ENCODE data around the gene PTPN12.
"Not testable (repeated sequence)": the region's sequence is repeated elsewhere in the genome, so short reads cannot be mapped to it uniquely, and the experiment has no call there.

Gene PTPN12

GRCh38 chr7:77537136-77537777, at the start of gene PTPN12:
PTPN12 (plus strand) TSS chr7:77537295; CDS start chr7:77537547, 252 bp downstream.
- DNase-seq (ENCODE audit: low read depth), result no peak

- no peak for DNase-seq (ENCODE audit: low read depth)
Observed at GRCh38 chr7:77488986-77489385, 48.1 kb upstream of the PTPN12 start.

- DNase-seq (ENCODE audit: low read depth), result no peak
Observed at GRCh38 chr7:77497079-77497478, 40.0 kb upstream of the PTPN12 start.

- no peak for DNase-seq (ENCODE audit: low read depth)
Observed at GRCh38 chr7:77498659-77499379, 38.3 kb upstream of the PTPN12 start.

GRCh38 chr7:77501192-77501515, 35.9 kb upstream of the PTPN12 start:
- no peak for DNase-seq (ENCODE audit: low read depth)

DNA sequence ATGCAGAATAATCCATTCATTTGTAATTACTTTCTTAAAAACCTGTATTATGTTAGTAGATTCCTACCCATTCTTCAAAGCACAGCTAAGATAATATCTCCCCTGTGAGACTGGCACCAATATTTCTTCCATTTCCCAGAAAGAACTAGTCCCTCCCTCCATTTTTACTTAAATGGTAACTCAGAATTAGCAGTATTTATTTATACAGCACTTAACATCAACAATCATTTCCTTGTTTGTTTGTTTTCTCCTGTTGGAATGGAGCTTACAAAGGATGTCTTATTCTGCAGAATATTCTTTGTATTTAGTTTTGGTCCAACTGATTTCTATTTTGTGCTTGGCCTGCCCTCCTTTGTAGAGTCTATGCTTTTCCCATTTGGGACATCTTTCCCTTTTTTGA, 32.1 kb upstream of the PTPN12 start:
- no peak for DNase-seq (ENCODE audit: low read depth)

DNA sequence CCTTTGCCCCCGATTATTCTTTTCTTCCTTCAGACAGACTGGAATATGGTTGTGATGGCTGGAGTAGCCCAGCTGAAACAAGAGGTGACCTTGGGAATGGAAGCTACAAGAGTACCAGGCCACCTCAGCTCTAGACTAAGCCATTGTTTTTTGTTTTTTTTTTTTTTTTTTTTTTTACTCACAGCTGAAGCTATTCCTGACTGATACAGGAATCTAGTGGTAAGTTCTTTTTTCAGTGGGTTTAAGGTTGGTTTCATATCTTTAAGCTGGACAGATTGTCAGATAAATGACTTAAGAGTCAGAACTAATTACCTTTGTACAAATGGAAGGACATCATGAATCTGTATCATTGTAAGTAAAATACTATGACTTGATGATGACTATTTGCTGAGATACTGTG, 30.2 kb upstream of the PTPN12 start:
- DNase-seq (ENCODE audit: low read depth), result no peak

- not testable (repeated sequence) for DNase-seq (ENCODE audit: low read depth)
Observed at GRCh38 chr7:77513002-77513670, 24.0 kb upstream of the PTPN12 start.

GRCh38 chr7:77516085-77516484, 21.0 kb upstream of the PTPN12 start:
- DNase-seq (ENCODE audit: low read depth), result no peak

DNA sequence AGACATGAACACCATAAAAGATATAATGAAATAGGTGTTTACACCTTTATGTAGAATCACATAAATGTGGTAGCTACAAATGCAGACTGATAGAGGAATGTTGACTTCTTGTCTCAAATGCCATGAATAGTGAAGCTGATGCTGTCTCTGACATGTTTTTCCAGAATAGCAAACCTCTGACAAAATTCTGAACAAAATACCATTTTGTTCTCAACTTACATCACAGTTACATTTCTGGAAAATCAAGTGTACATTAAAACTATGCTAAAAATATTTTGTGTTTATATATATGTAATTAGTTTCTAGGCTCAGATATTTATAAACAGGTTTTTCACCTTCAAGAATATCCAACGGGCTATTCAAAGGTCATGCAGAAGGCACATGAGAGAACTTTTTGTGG, 16.8 kb upstream of the PTPN12 start:
- DNase-seq (ENCODE audit: low read depth), result no peak

GRCh38 chr7:77521537-77521936, 15.6 kb upstream of the PTPN12 start:
- DNase-seq (ENCODE audit: low read depth), result not testable (repeated sequence)

DNA sequence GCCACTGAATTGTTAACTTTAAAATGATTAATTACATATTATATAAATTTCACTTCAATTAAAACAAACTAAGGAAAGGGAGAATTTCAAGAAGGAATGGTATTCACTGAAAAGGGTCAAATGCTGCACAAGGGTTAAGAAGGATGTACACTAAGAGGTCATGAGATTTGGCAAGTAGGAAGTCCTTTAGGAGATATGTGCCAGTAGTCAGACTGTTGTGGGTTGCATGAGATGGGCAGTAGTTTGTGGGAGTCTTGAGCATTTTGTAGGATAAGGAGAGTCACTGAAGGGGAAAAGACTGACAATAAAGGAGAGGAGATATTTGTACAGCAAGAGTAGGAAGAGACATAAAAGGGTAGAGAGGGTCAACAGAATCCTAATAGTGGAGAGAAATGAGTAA, 12.4 kb upstream of the PTPN12 start:
- no peak for DNase-seq (ENCODE audit: low read depth)

- no peak for DNase-seq (ENCODE audit: low read depth)
Observed at GRCh38 chr7:77525231-77525630, 11.9 kb upstream of the PTPN12 start.

DNA sequence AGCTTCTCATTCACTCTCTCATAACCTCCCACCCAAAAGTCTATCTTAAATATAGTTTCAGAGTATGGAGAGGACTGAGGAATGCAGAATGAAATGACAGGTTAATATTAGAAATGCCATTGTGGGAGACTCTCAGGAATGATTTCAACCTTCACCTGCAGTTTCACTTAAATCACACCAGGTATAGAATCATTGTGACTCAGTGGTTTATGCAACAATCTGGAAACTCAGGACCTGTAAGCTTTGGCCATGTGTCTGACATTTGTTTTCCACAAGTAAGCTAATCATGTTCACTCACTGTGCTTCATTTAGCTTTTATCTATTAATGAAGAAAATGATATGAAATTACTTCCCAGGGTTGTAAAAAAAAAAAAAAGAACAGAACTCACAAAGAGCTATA, 8.7 kb upstream of the PTPN12 start:
- no peak for DNase-seq (ENCODE audit: low read depth)

DNA sequence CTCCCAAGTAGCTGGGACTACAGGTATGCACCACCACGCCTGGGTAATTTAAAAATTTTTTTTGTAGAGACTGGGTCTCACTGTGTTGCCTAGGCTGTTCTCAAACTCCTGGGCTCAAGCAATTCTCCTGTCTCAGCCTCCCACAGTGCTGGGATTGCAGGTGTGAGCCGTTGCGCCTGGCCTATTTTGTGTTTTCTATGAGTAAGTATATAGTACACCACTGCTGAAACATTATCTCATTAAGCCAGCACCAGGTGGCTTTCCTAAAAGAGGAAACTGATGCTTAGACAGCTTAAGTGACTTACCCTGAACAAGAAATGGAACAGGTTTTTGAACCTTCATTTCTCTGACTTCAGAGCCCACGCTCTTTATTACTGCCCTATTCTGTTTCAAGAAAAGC, 7.8 kb upstream of the PTPN12 start:
- no peak for DNase-seq (ENCODE audit: low read depth)

DNA sequence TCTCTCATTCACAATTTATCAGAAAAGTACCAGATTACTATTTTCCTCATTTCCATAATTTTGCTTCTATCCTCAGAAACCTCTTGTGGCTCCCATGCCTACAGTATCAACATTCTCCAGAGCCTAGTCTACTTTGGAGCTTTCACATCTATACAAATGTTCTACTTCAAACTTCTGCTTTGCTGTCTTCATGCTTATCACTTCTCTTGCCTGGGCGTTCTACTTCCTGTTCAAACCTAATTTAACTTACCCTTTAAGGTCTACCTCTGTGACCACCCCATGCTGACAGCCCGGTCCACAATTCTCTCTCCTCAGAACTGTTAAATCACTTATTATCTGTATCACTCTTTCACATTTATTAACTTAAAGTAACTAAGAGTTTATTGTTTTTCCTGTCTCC, 6.1 kb upstream of the PTPN12 start:
- no peak for DNase-seq (ENCODE audit: low read depth)

DNA sequence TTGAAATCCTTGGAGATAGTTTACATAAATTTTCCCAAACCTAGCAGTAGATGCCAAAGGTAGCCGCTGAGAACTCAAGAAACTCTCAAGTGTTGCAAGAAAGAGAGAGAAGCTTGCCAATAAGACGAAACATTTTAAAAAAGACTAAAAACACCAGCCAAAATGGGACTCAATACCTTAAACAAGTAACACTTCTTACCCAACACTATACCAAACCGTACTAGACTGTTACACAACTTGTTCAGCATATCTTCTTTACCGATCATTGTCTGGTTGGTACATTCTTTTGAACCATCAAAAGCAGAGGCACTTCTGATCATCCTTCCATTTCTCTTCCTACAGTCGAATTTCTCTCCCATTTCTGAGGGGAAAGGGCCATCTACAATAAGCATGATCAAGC, 4.8 kb upstream of the PTPN12 start:
- no peak for DNase-seq (ENCODE audit: low read depth)

GRCh38 chr7:77532732-77533131, 4.4 kb upstream of the PTPN12 start:
- DNase-seq (ENCODE audit: low read depth), result not testable (repeated sequence)

DNA sequence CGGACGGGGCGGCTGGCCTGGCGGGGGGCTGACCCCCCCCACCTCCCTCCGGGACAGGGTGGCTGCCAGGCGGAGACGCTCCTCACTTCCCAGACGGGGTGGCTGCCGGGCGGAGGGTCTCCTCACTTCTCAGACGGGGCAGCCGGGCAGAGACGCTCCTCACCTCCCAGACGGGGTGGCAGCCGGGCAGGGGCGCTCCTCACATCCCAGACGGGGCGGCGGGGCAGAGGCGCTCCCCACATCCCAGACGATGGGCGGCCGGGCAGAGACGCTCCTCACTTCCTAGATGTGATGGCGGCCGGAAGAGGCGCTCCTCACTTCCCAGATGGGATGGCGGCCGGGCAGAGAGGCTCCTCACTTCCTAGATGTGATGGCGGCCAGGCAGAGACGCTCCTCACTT, 3.0 kb upstream of the PTPN12 start:
- DNase-seq (ENCODE audit: low read depth), result not testable (repeated sequence)

GRCh38 chr7:77536017-77536412, 1.1 kb upstream of the PTPN12 start:
- DNase-seq (ENCODE audit: low read depth), result no peak

DNA sequence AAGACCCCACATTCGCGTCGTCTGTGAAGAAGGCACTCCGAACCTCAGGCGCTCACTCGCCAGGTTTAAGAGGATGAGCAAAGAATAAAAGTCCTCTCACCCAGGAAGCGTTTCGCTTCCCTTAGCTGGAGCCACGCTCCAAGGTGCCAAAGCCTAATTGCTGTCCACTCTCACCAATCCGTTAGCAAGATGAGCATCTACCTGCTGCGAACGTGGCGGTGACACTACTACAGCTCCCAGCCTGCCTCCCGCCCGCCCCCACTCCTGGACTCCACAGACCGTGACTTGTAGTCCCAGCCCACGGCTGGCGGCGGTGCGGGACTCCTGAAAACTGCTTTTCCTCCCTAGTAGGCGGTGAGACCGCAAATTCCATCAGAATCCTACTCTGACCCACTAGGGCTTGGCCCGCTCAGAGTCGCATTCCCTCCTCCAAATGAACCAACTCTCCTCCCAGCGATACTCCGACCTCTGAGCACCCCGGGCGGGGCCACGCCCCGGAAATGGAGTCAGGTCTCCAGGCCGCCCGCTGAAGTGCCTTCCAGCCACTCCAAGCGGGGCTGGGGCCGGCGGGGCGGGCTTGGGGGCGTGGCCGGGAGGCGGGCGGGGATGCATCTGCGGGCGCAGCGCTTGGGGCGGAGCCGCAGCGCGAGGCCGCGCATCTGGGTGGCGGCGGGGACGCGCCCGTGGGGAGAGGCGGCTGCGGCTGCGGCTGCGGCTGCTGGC, 521 bp upstream of the PTPN12 start:
- DNase-seq (ENCODE audit: low read depth), result peak; percentile 85

- DNase-seq (ENCODE audit: low read depth), result no peak
Observed at GRCh38 chr7:77537778-77538280, 734 bp downstream of the PTPN12 start.

All from non-pigmented ciliary epithelial cell (primary cell).